Measurements from ENCODE around the gene LOXL4. TPM values are rescaled to one million over a fixed set of nuclear protein-coding genes. Genes with fewer than 3 reads are reported as not detected.
A peak's percentile ranks its signal among the peaks of the same experiment; 100 is the strongest.

Gene LOXL4
- total RNA-seq, 1 experiment from 2014 or later: 0.13 TPM

- no CpG with 5 or more reads among the region's 12 CpGs for WGBS (ENCODE audit: extremely low coverage, insufficient read length, low lambda C conversion rate)
- Histone ChIP-seq H4K8ac (replicated peaks; ENCODE audit: insufficient read length, low read depth, low read length) (no peak overlapping the region), H3T11ph (ENCODE audit: low read length) (no peak overlapping the region), H3K23me2 (ENCODE audit: insufficient read length, low read depth, low read length, poor library complexity, severe bottlenecking) (no peaks in the 10 kb centered on the region), H3K14ac (ENCODE audit: insufficient read depth, low read length) (no peak overlapping the region; the same call in 1 of the 2 replicates), H2BK20ac (ENCODE audit: low read depth, low read length, poor library complexity, severe bottlenecking) (no peak overlapping the region), H3K79me2 (ENCODE audit: insufficient read depth, low read length) (no peaks in the 10 kb centered on the region), H3K4ac (ENCODE audit: low read depth, low read length) (no peak overlapping the region), H3K27ac (ENCODE audit: insufficient read length, low read depth, low read length) (no peak overlapping the region), H3K23ac (ENCODE audit: insufficient read length, low read depth, low read length) (no peak overlapping the region), H3K9ac (ENCODE audit: extremely low read depth, insufficient read length, low read length) (no peak overlapping the region), H2BK5ac (ENCODE audit: insufficient read length, low read length) (no peak overlapping the region), H3K18ac (ENCODE audit: insufficient read length, low read depth, low read length) (no peak overlapping the region), H2BK12ac (ENCODE audit: insufficient read length, low read depth, low read length) (no peak overlapping the region), H4K5ac (ENCODE audit: insufficient read length, low read depth, low read length) (no peak overlapping the region), H3K4me2 (ENCODE audit: insufficient read depth, insufficient read length, low read length) (no peak overlapping the region), H2AFZ (ENCODE audit: low read length) (no peak overlapping the region), H2AK5ac (ENCODE audit: insufficient read length, low read length) (no peak overlapping the region), H3K27me3 (ENCODE audit: insufficient read depth, low read length) (no peaks in the 10 kb centered on the region), H3K9me3 (ENCODE audit: control insufficient read depth, low read depth, low read length) (no peaks in the 10 kb centered on the region), H3K79me1 (ENCODE audit: insufficient read depth, low read depth, low read length, poor library complexity, severe bottlenecking) (no peaks in the 10 kb centered on the region), H4K91ac (ENCODE audit: insufficient read length, low read depth, low read length) (no peak overlapping the region), H2BK120ac (ENCODE audit: low read depth, low read length, poor library complexity, severe bottlenecking) (no peak overlapping the region), H3K56ac (ENCODE audit: insufficient read length, low read depth, low read length) (no peak overlapping the region), H4K20me1 (ENCODE audit: control insufficient read depth, insufficient read depth, insufficient read length) (no peaks in the 10 kb centered on the region), H2BK15ac (ENCODE audit: low read depth, low read length) (no peak overlapping the region), H3K4me1 (ENCODE audit: insufficient read depth, low read length) (no peaks in the 10 kb centered on the region)
- no peak for DNase-seq
- Mint-ChIP-seq H3K4me3 (no peak overlapping the region), H3K36me3 (ENCODE audit: insufficient read depth in 1 of 3, low read depth in 3 of 3) (no peaks in the 10 kb centered on the region), H3K27ac (peak overlapping the region in 1 of 3 experiments; percentile 10; a peak in 2 of 7 replicates), H3K4me1 (peaks cover 21 to 26% of the 10 kb centered on the region in 2 experiments), H3K9me3 (no peaks in the 10 kb centered on the region), H3K27me3 (ENCODE audit: low read depth) (peaks cover 33% of the 10 kb centered on the region)
- no peak for TF ChIP-seq CTCF (conservative IDR thresholded peaks at IDR 0.05)
Observed at GRCh38 chr10:98264378-98265065, 3.5 kb downstream of the LOXL4 start.

Measured in H9 (cell line).